KMS-11 (cell line): ENCODE results near the gene NFE2L3.
"Not testable (repeated sequence)": the region's sequence is repeated elsewhere in the genome, so short reads cannot be mapped to it uniquely, and the experiment has no call there.

Source experiments
- H2AFZ ChIP-seq: fragments of 200-600 bp; sonication (generic); 2 replicates; pipeline ENCODE4 v1.6.1; 2016; ENCODE audit warnings: antibody characterized with exemption, mixed run types, low read depth
- H3K27ac ChIP-seq: fragments of 200-600 bp; sonication (generic); 2 replicates; pipeline ENCODE4 v1.6.1; 2016; ENCODE audit warnings: mild to moderate bottlenecking, mixed run types
- H3K27me3 ChIP-seq: fragments of 200-600 bp; sonication (generic); 2 replicates; pipeline ENCODE4 v1.6.1; 2017; ENCODE audit warnings: mild to moderate bottlenecking, low read depth, mixed run types, moderate library complexity; ENCODE audit not compliant: insufficient read depth
- H3K36me3 ChIP-seq: fragments of 200-600 bp; sonication (generic); 2 replicates; pipeline ENCODE4 v1.6.1; 2017; ENCODE audit warnings: mild to moderate bottlenecking, mixed run types; ENCODE audit not compliant: insufficient read depth
- H3K4me1 ChIP-seq: fragments of 200-600 bp; sonication (generic); 2 replicates; pipeline ENCODE4 v1.6.1; 2016; ENCODE audit warnings: mild to moderate bottlenecking, low read depth, mixed run types; ENCODE audit not compliant: poor library complexity, severe bottlenecking
- H3K4me2 ChIP-seq: fragments of 200-600 bp; sonication (generic); 2 replicates; pipeline ENCODE4 v1.7.0; 2016; ENCODE audit warnings: mild to moderate bottlenecking, mixed run types
- H3K4me3 ChIP-seq: fragments of 200-600 bp; sonication (generic); IDR thresholded peaks from 2 replicates; pipeline ENCODE4 v1.6.1; 2017; ENCODE audit warnings: low read depth, low read length, mixed read lengths; ENCODE audit not compliant: insufficient read depth
- H3K79me2 ChIP-seq: fragments of 200-600 bp; sonication (generic); 2 replicates; pipeline ENCODE4 v1.6.1; 2016; ENCODE audit warnings: low read depth, mixed run types; ENCODE audit not compliant: insufficient read depth
- H3K9ac ChIP-seq: fragments of 200-600 bp; sonication (generic); 2 replicates; pipeline ENCODE4 v1.6.1; 2016; ENCODE audit warnings: mild to moderate bottlenecking, mixed run types
- H4K20me1 ChIP-seq: fragments of 200-600 bp; sonication (generic); 2 replicates; pipeline ENCODE4 v1.6.1; 2016; ENCODE audit warnings: mild to moderate bottlenecking, mixed run types; ENCODE audit not compliant: insufficient read depth
- CTCF ChIP-seq: fragments of 200-600 bp; sonication (generic); conservative IDR thresholded peaks from 2 replicates; pipeline ENCODE4 v1.6.1; 2017; ENCODE audit warnings: low read depth, mild to moderate bottlenecking, antibody characterized with exemption, low read length, moderate library complexity, mixed read lengths

The NFE2L3 gene

DNA sequence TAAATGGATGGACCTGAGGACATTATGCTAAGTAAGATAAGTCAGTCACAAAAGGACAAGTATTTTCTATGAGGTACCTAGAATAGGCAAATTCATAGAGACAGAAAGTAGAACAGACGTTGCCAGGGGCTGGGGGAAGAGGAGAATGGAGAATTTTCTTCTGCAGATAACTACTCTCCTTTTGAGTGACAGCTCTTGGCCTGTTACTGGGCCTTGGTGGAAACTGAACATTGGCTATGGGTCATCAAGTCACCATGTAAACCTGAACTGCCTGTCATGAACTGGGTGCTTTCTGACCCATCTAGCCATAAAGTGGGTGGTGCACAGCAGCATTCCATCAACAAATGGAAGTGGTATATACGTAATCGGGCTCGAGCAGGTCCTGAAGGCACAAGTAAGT lies 29.3 kb upstream of the NFE2L3 start:
- Histone ChIP-seq H3K9ac (no peak overlapping the region), H3K27me3 (no peaks in the 10 kb centered on the region), H3K4me2 (no peak overlapping the region), H3K4me3 (no peak overlapping the region), H2AFZ (no peak overlapping the region), H3K79me2 (no peaks in the 10 kb centered on the region), H3K27ac (no peak overlapping the region), H3K36me3 (no peaks in the 10 kb centered on the region), H3K4me1 (peaks cover 7% of the 10 kb centered on the region), H4K20me1 (no peaks in the 10 kb centered on the region)
- no peak for TF ChIP-seq CTCF

DNA sequence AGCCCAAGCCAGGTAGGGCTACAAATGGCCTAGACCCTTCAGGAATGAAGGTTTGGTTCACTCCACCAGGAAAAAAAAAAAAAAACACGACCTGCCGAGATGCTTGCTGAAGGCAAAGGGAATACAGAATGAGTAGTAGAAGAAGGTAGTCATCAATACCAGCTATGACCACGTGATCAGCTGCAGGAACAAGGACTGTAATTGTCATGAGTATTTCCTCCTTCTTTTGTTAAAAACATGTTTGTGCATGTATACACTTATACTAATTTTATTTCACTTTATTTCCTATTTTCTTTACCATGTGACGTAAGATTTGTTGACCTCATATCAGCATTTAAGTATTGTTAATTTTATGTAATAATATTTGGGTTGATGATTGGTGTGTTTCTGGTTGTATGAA lies 27.2 kb upstream of the NFE2L3 start:
- not testable (repeated sequence) for H3K36me3 ChIP-seq, H3K4me2 ChIP-seq, H3K4me3 ChIP-seq, H3K27me3 ChIP-seq, H3K79me2 ChIP-seq, H3K27ac ChIP-seq, H2AFZ ChIP-seq, H3K4me1 ChIP-seq, H4K20me1 ChIP-seq, H3K9ac ChIP-seq

DNA sequence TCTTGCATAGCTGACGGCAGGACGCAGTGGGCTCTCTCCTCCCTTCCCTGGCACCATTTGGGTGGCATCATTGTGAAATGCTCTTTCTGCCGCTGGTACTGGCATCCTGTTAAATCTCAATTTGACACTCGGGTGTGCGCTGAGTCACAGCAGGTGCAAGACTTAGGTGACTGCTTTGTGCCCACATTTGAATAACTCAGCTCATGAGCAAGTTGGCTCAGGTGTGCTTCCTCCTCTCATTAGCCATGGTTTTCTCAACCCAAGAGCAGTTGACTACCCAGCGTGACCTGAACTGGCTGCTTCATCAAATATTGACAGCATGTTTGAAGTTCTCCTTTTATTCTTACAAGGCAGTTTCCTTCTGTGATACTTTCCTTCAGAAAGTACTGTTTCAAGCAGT lies 24.6 kb upstream of the NFE2L3 start:
- H3K79me2 ChIP-seq, result no peaks in the 10 kb centered on the region
- no peak overlapping the region for H3K4me3 ChIP-seq
- H3K27ac ChIP-seq, result no peak overlapping the region
- H3K9ac ChIP-seq, result no peak overlapping the region
- no peak overlapping the region for H2AFZ ChIP-seq
- TF ChIP-seq CTCF, result no peak
- H3K4me1 ChIP-seq, result no peaks in the 10 kb centered on the region
- no peaks in the 10 kb centered on the region for H4K20me1 ChIP-seq
- no peaks in the 10 kb centered on the region; the same call in 1 of the 2 replicates for H3K27me3 ChIP-seq
- no peaks in the 10 kb centered on the region for H3K36me3 ChIP-seq
- no peak overlapping the region for H3K4me2 ChIP-seq

DNA sequence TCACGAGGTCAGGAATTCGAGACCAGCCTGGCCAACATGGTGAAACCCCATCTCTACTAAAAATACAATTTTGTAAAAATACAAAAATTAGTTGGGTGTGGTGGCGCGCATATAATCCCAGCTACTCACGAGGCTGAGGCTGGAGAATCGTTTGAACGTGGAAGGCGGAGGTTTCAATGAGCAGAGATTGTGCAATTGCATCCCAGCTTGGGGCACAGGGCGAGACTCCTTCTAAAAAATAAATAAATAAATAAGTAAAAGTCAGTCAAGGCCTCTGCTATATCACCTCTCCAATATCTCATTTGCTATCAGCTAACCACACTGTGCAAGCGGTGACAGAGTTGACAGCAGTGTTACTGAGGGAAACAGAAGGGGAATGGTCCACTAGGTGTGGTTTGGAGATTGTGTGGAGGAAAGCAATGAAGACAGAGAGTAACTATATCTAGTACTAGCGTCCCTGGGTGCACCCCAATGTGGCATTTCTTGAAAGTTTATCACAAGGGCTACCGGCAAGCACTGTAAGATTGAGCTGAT lies 20.9 kb upstream of the NFE2L3 start:
- H3K27ac ChIP-seq, result no peak overlapping the region
- H3K27me3 ChIP-seq, result no peaks in the 10 kb centered on the region; the same call in 1 of the 2 replicates
- no peak for TF ChIP-seq CTCF
- no peak overlapping the region for H3K9ac ChIP-seq
- H4K20me1 ChIP-seq, result no peaks in the 10 kb centered on the region
- no peaks in the 10 kb centered on the region for H3K4me1 ChIP-seq
- no peak overlapping the region for H3K4me2 ChIP-seq
- H3K79me2 ChIP-seq, result no peaks in the 10 kb centered on the region
- no peak overlapping the region for H3K4me3 ChIP-seq
- no peaks in the 10 kb centered on the region for H3K36me3 ChIP-seq
- no peak overlapping the region for H2AFZ ChIP-seq

GRCh38 chr7:26135076-26135475 lies 16.9 kb upstream of the NFE2L3 start:
- Histone ChIP-seq H3K36me3 (no peaks in the 10 kb centered on the region), H4K20me1 (no peaks in the 10 kb centered on the region), H3K4me3 (no peak overlapping the region), H3K4me1 (no peaks in the 10 kb centered on the region), H3K79me2 (no peaks in the 10 kb centered on the region), H3K4me2 (no peak overlapping the region), H3K27me3 (no peaks in the 10 kb centered on the region; the same call in 1 of the 2 replicates), H3K27ac (no peak overlapping the region), H3K9ac (no peak overlapping the region), H2AFZ (no peak overlapping the region)
- no peak for TF ChIP-seq CTCF
